ENCODE measurements around the gene ARL15. TPM values are rescaled to one million over a fixed set of nuclear protein-coding genes. Genes with fewer than 3 reads are reported as not detected.

The ARL15 gene
- polyA plus RNA-seq, 1 of the 3 experiments (the other 2 are of a cell fraction): 6.4 TPM

DNA sequence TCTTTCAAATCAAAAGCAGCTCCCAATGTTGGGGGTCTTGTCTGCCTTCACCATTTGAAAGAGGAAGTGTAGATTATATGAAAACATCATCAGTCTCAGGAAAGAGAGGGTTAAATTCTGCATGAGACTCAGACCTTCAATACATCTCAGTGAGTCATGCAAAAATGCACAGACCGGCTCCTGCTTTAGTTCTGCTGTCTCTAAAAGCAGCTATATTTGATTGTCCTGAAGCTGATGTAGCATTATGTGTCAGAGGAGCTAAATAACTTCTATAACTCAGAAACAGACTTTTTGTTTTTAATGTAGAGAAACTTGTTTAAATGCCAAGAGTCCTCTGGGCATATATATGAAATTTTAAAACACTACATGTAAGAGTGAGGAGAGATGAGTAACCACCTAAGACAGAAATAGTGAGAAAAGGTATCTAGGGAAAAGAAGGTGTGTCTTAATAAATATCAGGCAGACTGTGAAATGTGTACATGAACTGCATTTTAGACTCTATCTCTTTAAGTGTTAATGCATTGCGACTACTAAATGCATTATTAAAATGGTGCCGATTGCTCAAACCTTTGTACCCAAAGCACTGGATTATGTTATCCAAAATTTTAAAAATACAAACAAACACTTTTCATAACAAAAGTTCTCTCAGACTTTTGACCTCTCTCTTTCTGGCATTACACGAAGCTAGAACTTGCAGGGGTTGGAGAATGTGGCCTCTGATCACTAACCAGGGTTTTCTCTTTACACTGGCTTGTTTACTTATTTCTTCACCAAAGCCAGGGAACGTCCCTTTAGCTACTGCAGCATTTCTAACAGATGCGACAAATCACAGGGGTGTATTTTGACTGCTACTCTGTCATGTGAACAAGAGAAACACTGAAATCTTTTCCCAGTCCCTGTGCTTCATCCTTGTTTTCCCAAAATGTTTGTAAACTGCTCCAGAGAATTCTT is 302.3 kb downstream of the ARL15 start (continued):
- TF ChIP-seq SMC3 (IDR thresholded peaks at IDR 0.05; ENCODE audit: low read depth, low read length) (no peak), FOXM1 (IDR thresholded peaks at IDR 0.05; ENCODE audit: low read depth) (no peak), TAF1 (IDR thresholded peaks at IDR 0.05; ENCODE audit: borderline replicate concordance, low read depth, low read length) (no peak), TEAD4 (IDR thresholded peaks at IDR 0.05; ENCODE audit: borderline replicate concordance, insufficient read depth) (no peak), ELF1 (IDR thresholded peaks at IDR 0.05) (no peak), FOSL2 (IDR thresholded peaks at IDR 0.05; ENCODE audit: borderline replicate concordance, low read depth) (peak; percentile 69), SIN3A (IDR thresholded peaks at IDR 0.05; ENCODE audit: borderline replicate concordance, low read depth, low read length) (no peak), JUND (IDR thresholded peaks at IDR 0.05) (peak; percentile 73)
- TF ChIP-seq, protein P1, sequence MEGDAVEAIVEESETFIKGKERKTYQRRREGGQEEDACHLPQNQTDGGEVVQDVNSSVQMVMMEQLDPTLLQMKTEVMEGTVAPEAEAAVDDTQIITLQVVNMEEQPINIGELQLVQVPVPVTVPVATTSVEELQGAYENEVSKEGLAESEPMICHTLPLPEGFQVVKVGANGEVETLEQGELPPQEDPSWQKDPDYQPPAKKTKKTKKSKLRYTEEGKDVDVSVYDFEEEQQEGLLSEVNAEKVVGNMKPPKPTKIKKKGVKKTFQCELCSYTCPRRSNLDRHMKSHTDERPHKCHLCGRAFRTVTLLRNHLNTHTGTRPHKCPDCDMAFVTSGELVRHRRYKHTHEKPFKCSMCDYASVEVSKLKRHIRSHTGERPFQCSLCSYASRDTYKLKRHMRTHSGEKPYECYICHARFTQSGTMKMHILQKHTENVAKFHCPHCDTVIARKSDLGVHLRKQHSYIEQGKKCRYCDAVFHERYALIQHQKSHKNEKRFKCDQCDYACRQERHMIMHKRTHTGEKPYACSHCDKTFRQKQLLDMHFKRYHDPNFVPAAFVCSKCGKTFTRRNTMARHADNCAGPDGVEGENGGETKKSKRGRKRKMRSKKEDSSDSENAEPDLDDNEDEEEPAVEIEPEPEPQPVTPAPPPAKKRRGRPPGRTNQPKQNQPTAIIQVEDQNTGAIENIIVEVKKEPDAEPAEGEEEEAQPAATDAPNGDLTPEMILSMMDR (IDR thresholded peaks at IDR 0.05): no peak
- TF ChIP-seq, protein P2, sequence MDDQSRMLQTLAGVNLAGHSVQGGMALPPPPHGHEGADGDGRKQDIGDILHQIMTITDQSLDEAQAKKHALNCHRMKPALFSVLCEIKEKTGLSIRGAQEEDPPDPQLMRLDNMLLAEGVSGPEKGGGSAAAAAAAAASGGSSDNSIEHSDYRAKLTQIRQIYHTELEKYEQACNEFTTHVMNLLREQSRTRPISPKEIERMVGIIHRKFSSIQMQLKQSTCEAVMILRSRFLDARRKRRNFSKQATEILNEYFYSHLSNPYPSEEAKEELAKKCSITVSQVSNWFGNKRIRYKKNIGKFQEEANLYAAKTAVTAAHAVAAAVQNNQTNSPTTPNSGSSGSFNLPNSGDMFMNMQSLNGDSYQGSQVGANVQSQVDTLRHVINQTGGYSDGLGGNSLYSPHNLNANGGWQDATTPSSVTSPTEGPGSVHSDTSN (IDR thresholded peaks at IDR 0.05): peak; percentile 81

DNA sequence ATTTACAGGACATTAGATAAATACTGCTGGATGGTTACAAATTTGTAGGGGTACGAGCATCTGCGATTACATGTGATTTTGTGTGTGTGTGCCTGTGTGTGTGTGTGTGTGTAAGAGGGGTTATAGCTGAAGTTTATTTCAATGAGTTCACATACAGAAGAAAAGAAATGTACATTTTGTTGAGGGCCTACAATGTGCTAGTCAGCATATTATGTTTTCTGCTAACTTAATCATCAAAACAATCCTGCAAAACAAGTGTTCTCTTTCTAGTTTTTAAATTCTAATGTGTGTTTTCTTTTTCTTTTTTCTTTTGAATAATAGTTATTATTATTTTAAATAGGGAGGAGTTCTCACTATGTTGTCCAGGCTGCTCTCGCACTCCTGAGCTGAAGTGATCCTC is 305.7 kb downstream of the ARL15 start:
- ChIA-PET POLR2A (no interaction called here), CTCF (interaction anchor here (1.4 kb wide), 1 partner anchor 13 kb away, joined by 4 read pairs; no protein-coding TSS in a partner anchor)
- Histone ChIP-seq H3K36me3 (replicated peaks in 1 of 2; ENCODE audit: control insufficient read depth in 1 of 2, insufficient read depth in 2 of 2, low read length in 1 of 2) (no peaks in the 10 kb centered on the region), H3K9me2 (no peaks in the 10 kb centered on the region), H3K9me3 (no peaks in the 10 kb centered on the region), H2AFZ (ENCODE audit: low read depth) (no peak overlapping the region), H3K9ac (no peak overlapping the region), H3F3A (replicated peaks; ENCODE audit: insufficient read depth) (no peaks in the 10 kb centered on the region), H3K27ac (ENCODE audit: low read depth in 2 of 2, low read length in 1 of 2) (no peak overlapping the region), H3K79me2 (ENCODE audit: insufficient read depth) (no peaks in the 10 kb centered on the region), H3K4me2 (no peak overlapping the region), H3K27me3 (ENCODE audit: insufficient read depth) (no peaks in the 10 kb centered on the region), H3K4me1 (ENCODE audit: control insufficient read depth in 1 of 2, insufficient read depth in 2 of 2, low read depth in 1 of 2, low read length in 1 of 2) (peaks cover 0 to 6% of the 10 kb centered on the region in 2 experiments; a peak in 1 of 4 replicates), H3K4me3 (ENCODE audit: low read depth in 2 of 2, low read length in 1 of 2) (no peak overlapping the region), H4K20me1 (ENCODE audit: insufficient read depth) (no peaks in the 10 kb centered on the region)
- TF ChIP-seq CHD2 (IDR thresholded peaks at IDR 0.05; ENCODE audit: low read length, partially characterized antibody) (no peak), SMC3 (IDR thresholded peaks at IDR 0.05; ENCODE audit: low read depth, low read length) (no peak), EZH2phosphoT487 (IDR thresholded peaks at IDR 0.05; ENCODE audit: borderline replicate concordance, low read depth) (no peak), RFX5 (IDR thresholded peaks at IDR 0.05; ENCODE audit: low read length) (no peak)
- TF ChIP-seq, protein P3, sequence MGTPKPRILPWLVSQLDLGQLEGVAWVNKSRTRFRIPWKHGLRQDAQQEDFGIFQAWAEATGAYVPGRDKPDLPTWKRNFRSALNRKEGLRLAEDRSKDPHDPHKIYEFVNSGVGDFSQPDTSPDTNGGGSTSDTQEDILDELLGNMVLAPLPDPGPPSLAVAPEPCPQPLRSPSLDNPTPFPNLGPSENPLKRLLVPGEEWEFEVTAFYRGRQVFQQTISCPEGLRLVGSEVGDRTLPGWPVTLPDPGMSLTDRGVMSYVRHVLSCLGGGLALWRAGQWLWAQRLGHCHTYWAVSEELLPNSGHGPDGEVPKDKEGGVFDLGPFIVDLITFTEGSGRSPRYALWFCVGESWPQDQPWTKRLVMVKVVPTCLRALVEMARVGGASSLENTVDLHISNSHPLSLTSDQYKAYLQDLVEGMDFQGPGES (IDR thresholded peaks at IDR 0.05; ENCODE audit: low read depth, low read length): no peak
- WGBS (ENCODE audit: low lambda C conversion rate): 95% methylated on average over 3 of the region's 3 CpGs
- no peak for DNase-seq

Data from SK-N-SH (cell line).